Measurements from ENCODE around the gene ABCF1.

GRCh38 chr6:30601436-30601814 lies 30.2 kb downstream of the ABCF1 start:
- TF ChIP-seq CTCF (optimal IDR thresholded peaks at IDR 0.05 in 1 of 3, IDR thresholded peaks at IDR 0.05 in 1 of 3, conservative IDR thresholded peaks at IDR 0.05 in 1 of 3; ENCODE audit: extremely low read depth in 1 of 3, insufficient read depth in 2 of 3, low read length in 3 of 3) (no peak), EZH2 (IDR thresholded peaks at IDR 0.05; ENCODE audit: low read length) (no peak)
